Measurements from ENCODE around the gene PLA2G4E. TPM values are rescaled to one million over a fixed set of nuclear protein-coding genes. Genes with fewer than 3 reads are reported as not detected.

PLA2G4E gene
- total RNA-seq, 4 donors from 2014 or later: 0.08 to 0.67 TPM; not detected in 2

- Histone ChIP-seq H3K4me1 (no peaks in the 10 kb centered on the region), H3K9me3 (no peaks in the 10 kb centered on the region), H3K27ac (no peak overlapping the region), H3K36me3 (no peaks in the 10 kb centered on the region), H3K27me3 (no peaks in the 10 kb centered on the region), H3K4me3 (no peak overlapping the region)
- TF ChIP-seq POLR2AphosphoS5 (IDR thresholded peaks at IDR 0.05) (no peak), CTCF (IDR thresholded peaks at IDR 0.05) (no peak), EP300 (IDR thresholded peaks at IDR 0.05) (no peak), POLR2A (IDR thresholded peaks at IDR 0.05) (no peak)
- 100% methylated on average over 1 of the region's 2 CpGs for WGBS, 2 donors (ENCODE audit: low coverage in 1 of 2)
- no peak for ATAC-seq
These were observed 25.8 kb upstream of the PLA2G4E start for GRCh38 chr15:42046597-42046996.

GRCh38 chr15:42045211-42045615 lies 24.4 kb upstream of the PLA2G4E start:
- WGBS, 2 donors (ENCODE audit: low coverage in 1 of 2): 28 to 56% methylated on average over 3 to 8 of the region's 8 CpGs
- ATAC-seq: no peak
- H3K4me1 ChIP-seq: no peaks in the 10 kb centered on the region
- no peaks in the 10 kb centered on the region for H3K36me3 ChIP-seq
- TF ChIP-seq POLR2AphosphoS5 (IDR thresholded peaks at IDR 0.05) (no peak), EP300 (IDR thresholded peaks at IDR 0.05) (no peak), POLR2A (IDR thresholded peaks at IDR 0.05) (no peak), CTCF (IDR thresholded peaks at IDR 0.05) (no peak)
- no peaks in the 10 kb centered on the region for H3K27me3 ChIP-seq
- H3K9me3 ChIP-seq: no peaks in the 10 kb centered on the region
- H3K27ac ChIP-seq: no peak overlapping the region
- H3K4me3 ChIP-seq: no peak overlapping the region

- Histone ChIP-seq H3K36me3 (no peaks in the 10 kb centered on the region), H3K27me3 (no peaks in the 10 kb centered on the region), H3K4me1 (no peaks in the 10 kb centered on the region), H3K9me3 (no peaks in the 10 kb centered on the region), H3K4me3 (no peak overlapping the region), H3K27ac (no peak overlapping the region)
- no peak for TF ChIP-seq POLR2AphosphoS5 (IDR thresholded peaks at IDR 0.05)
- no peak for TF ChIP-seq EP300 (IDR thresholded peaks at IDR 0.05)
- TF ChIP-seq CTCF (IDR thresholded peaks at IDR 0.05): no peak
- TF ChIP-seq POLR2A (IDR thresholded peaks at IDR 0.05): no peak
- ATAC-seq: no peak
- WGBS, 2 donors (ENCODE audit: low coverage in 1 of 2): 100% methylated on average over 1 of the region's 5 CpGs; no CpG with 5 or more reads in 1 of the 2 donors
These were observed 22.0 kb upstream of the PLA2G4E start for GRCh38 chr15:42042602-42043400.

GRCh38 chr15:42038401-42038800 lies 17.6 kb upstream of the PLA2G4E start:
- 80 to 93% methylated on average over 2 to 6 of the region's 6 CpGs for WGBS, 2 donors (ENCODE audit: low coverage in 1 of 2)
- H3K27me3 ChIP-seq: no peaks in the 10 kb centered on the region
- H3K36me3 ChIP-seq: no peaks in the 10 kb centered on the region
- H3K4me1 ChIP-seq: peaks cover 0 to under 1% (median 0%) of the 10 kb centered on the region in 3 donors
- TF ChIP-seq CTCF (IDR thresholded peaks at IDR 0.05) (no peak), POLR2AphosphoS5 (IDR thresholded peaks at IDR 0.05) (no peak), POLR2A (IDR thresholded peaks at IDR 0.05) (no peak), EP300 (IDR thresholded peaks at IDR 0.05) (no peak)
- H3K9me3 ChIP-seq: no peaks in the 10 kb centered on the region
- ATAC-seq: no peak
- no peak overlapping the region for H3K4me3 ChIP-seq
- no peak overlapping the region for H3K27ac ChIP-seq

DNA sequence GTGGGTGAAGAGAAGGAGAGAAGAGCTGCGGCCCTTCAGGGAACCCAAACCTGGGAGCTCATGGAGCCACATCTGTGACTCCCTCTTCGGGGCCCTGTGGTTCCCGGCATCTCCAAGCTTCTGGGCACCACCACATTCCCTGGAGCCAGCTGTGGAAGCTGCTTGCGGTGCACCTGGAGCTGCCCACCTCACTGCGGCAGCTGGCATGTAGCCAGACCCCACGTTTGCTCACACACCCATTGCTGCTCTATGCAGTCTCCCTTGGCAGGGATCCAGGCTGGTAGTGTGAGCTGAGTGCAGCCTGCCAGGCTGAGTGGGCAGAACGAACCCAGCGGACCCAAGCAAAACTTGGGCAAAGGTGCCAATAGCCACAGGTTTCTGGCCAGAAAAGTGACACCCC lies 16.8 kb upstream of the PLA2G4E start:
- no peak for ATAC-seq
- no peaks in the 10 kb centered on the region for H3K27me3 ChIP-seq
- H3K27ac ChIP-seq: no peak overlapping the region
- WGBS, 2 donors (ENCODE audit: low coverage in 1 of 2): 55% methylated on average over 6 of the region's 8 CpGs; no CpG with 5 or more reads in 1 of the 2 donors
- H3K36me3 ChIP-seq: no peaks in the 10 kb centered on the region
- H3K4me1 ChIP-seq: peaks cover 0 to 8% (median 0%) of the 10 kb centered on the region in 3 donors
- H3K4me3 ChIP-seq: no peak overlapping the region
- H3K9me3 ChIP-seq: no peaks in the 10 kb centered on the region
- no peak for TF ChIP-seq CTCF (IDR thresholded peaks at IDR 0.05)
- TF ChIP-seq POLR2A (IDR thresholded peaks at IDR 0.05): no peak
- no peak for TF ChIP-seq EP300 (IDR thresholded peaks at IDR 0.05)
- no peak for TF ChIP-seq POLR2AphosphoS5 (IDR thresholded peaks at IDR 0.05)
